Measurements from ENCODE around the gene MSH3. TPM values are rescaled to one million over a fixed set of nuclear protein-coding genes. Genes with fewer than 3 reads are reported as not detected.

Gene MSH3
- polyA plus RNA-seq, 3 donors, result 4.5 to 9.9 (median 8.0) TPM

GRCh38 chr5:80919678-80920196 lies 265.3 kb downstream of the MSH3 start:
- Mint-ChIP-seq H3K4me1 (peaks cover 6% of the 10 kb centered on the region), H3K36me3 (no peaks in the 10 kb centered on the region), H3K27me3 (ENCODE audit: low read depth in 3 of 3) (peaks cover 0 to 4% (median 2%) of the 10 kb centered on the region in 3 donors), H3K4me3 (no peak overlapping the region), H3K9me3 (peaks cover 0 to 2% (median 0%) of the 10 kb centered on the region in 7 donors), H3K27ac (no peak overlapping the region)
- no peaks in the 10 kb centered on the region for H3K36me3 ChIP-seq (replicated peaks in 1 of 2; ENCODE audit: control insufficient read depth in 1 of 2, insufficient read depth in 2 of 2, low read length in 2 of 2)
- no peaks in the 10 kb centered on the region for H3K79me2 ChIP-seq (ENCODE audit: insufficient read depth, low read length)
- WGBS (ENCODE audit: insufficient coverage), result 100% methylated on average over 2 of the region's 6 CpGs
- H3K4me2 ChIP-seq (replicated peaks; ENCODE audit: extremely low read depth, low read length, poor library complexity, severe bottlenecking), result no peak overlapping the region
- no peak overlapping the region for H3K9ac ChIP-seq (ENCODE audit: insufficient read depth, low read length, poor library complexity, severe bottlenecking)
- DNase-seq, result no peak
- H3K27me3 ChIP-seq (ENCODE audit: control insufficient read depth in 2 of 2, insufficient read depth in 2 of 2, low read length in 2 of 2), result no peaks in the 10 kb centered on the region
- no peak overlapping the region for H2AFZ ChIP-seq (ENCODE audit: insufficient read depth, low read depth, low read length, poor library complexity, severe bottlenecking)
- H3K27ac ChIP-seq (ENCODE audit: low read depth in 1 of 2, low read length in 2 of 2), result no peak overlapping the region
- intact Hi-C loops (cut with micrococcal nuclease), result no loop called here
- H3K4me1 ChIP-seq (ENCODE audit: control insufficient read depth in 1 of 2, insufficient read depth in 2 of 2, low read length in 2 of 2), result no peaks in the 10 kb centered on the region
- H4K20me1 ChIP-seq (ENCODE audit: insufficient read depth, low read length), result no peaks in the 10 kb centered on the region
- no peak for TF ChIP-seq CTCF (IDR thresholded peaks at IDR 0.05)
- no peaks in the 10 kb centered on the region for H3K9me3 ChIP-seq (replicated peaks in 1 of 2; ENCODE audit: control insufficient read depth in 1 of 2, insufficient read depth in 1 of 2, low read length in 2 of 2)
- no peak overlapping the region for H3K4me3 ChIP-seq (replicated peaks in 1 of 3; ENCODE audit: low read depth in 2 of 3, low read length in 3 of 3)

- H3K27ac Mint-ChIP-seq, result no peak overlapping the region
- no peaks in the 10 kb centered on the region for H3K36me3 ChIP-seq (replicated peaks in 1 of 2; ENCODE audit: control insufficient read depth in 1 of 2, insufficient read depth in 2 of 2, low read length in 2 of 2)
- no peak for TF ChIP-seq CTCF (IDR thresholded peaks at IDR 0.05)
These were observed 265.9 kb downstream of the MSH3 start for GRCh38 chr5:80920333-80920732.

More at GRCh38 chr5:80920333-80920732, 265.9 kb downstream of the MSH3 start:
- Mint-ChIP-seq H3K4me3 (no peak overlapping the region), H3K36me3 (no peaks in the 10 kb centered on the region), H3K9me3 (peaks cover 0 to 2% (median 0%) of the 10 kb centered on the region in 7 donors), H3K4me1 (peaks cover 7% of the 10 kb centered on the region), H3K27me3 (ENCODE audit: low read depth in 3 of 3) (peaks cover 0 to 4% (median 2%) of the 10 kb centered on the region in 3 donors)
- Histone ChIP-seq H3K9me3 (replicated peaks in 1 of 2; ENCODE audit: control insufficient read depth in 1 of 2, insufficient read depth in 1 of 2, low read length in 2 of 2) (no peaks in the 10 kb centered on the region), H3K27ac (ENCODE audit: low read depth in 1 of 2, low read length in 2 of 2) (no peak overlapping the region), H3K79me2 (ENCODE audit: insufficient read depth, low read length) (no peaks in the 10 kb centered on the region), H3K9ac (ENCODE audit: insufficient read depth, low read length, poor library complexity, severe bottlenecking) (no peak overlapping the region), H3K4me1 (ENCODE audit: control insufficient read depth in 1 of 2, insufficient read depth in 2 of 2, low read length in 2 of 2) (no peaks in the 10 kb centered on the region), H3K4me3 (replicated peaks in 1 of 3; ENCODE audit: low read depth in 2 of 3, low read length in 3 of 3) (no peak overlapping the region), H3K4me2 (replicated peaks; ENCODE audit: extremely low read depth, low read length, poor library complexity, severe bottlenecking) (no peak overlapping the region), H4K20me1 (ENCODE audit: insufficient read depth, low read length) (no peaks in the 10 kb centered on the region), H3K27me3 (ENCODE audit: control insufficient read depth in 2 of 2, insufficient read depth in 2 of 2, low read length in 2 of 2) (no peaks in the 10 kb centered on the region), H2AFZ (ENCODE audit: insufficient read depth, low read depth, low read length, poor library complexity, severe bottlenecking) (no peak overlapping the region)
- DNase-seq, result no peak
- intact Hi-C loops (cut with micrococcal nuclease), result no loop called here
